Measurements from ENCODE around the gene UBL4B.
A peak's percentile ranks its signal among the peaks of the same experiment; 100 is the strongest.

The UBL4B gene

DNA sequence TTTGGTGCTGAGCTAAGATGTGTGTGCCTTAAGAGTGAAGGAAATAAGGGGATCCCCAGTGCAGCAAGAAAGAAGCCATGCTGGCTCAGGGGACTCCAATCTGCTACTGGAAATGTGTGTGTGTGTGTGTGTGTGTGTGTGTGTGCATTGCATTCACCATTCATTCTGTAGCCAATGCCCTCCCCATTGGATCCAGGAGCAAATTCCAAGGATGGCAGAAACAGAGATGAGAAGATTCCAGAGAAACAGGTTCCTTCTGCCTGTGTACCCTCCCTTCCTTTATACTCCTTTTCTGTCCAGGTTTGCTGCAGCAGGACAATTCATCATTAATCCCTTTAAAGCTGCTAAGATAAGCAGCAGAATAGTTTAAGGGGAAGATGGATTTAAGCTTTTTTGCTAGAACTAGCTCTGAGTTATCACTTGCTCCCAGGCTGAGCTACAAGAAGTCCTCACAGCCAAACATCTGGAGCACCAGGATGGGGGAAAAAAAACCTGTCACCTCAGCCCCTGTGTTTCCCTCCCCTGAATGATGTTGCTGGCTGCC is 41.2 kb downstream of the UBL4B start:
- Mint-ChIP-seq H3K36me3 (no peaks in the 10 kb centered on the region), H3K27ac (no peak overlapping the region), H3K9me3 (no peaks in the 10 kb centered on the region), H3K4me3 (no peak overlapping the region), H3K4me1 (no peaks in the 10 kb centered on the region)
- ATAC-seq (no peak), DNase-seq (ENCODE audit: low spot score in 2 of 2) (no peak)

DNA sequence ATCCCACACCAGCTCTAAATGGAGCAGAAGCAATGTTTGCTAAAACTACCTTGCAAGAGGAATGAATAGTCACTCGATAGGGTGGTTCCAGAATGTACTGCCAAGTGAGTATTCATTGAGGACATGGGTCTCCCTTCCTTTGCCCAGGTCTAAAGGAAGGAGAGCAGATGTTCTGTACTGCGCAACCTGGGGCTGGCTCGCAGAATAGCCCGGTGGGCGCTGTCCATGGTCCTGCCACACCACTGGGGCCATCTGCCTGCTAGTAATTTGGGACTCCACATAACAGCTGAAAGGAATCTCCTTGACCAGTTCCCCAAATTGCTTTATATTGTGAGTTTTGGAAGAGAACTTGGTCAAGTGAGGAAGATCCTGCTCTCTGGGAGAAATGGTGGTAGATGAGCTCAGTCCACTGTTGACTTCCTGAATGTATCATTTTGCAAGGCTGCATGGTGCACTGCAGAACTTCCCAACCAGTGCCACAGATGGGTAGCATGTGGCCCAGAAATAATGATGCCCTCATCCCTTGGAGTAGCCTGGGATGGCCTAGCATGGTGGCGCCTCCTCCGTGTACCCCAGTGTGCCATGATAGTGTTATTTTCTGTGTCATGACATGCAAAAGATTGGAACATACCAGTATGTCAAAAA is 43.8 kb downstream of the UBL4B start:
- Mint-ChIP-seq H3K9me3 (no peaks in the 10 kb centered on the region), H3K4me1 (no peaks in the 10 kb centered on the region), H3K27ac (no peak overlapping the region), H3K4me3 (no peak overlapping the region), H3K36me3 (no peaks in the 10 kb centered on the region)
- ATAC-seq: peak; percentile 47
- peak; percentile 35 to 56 for DNase-seq (ENCODE audit: low spot score in 2 of 2)

DNA sequence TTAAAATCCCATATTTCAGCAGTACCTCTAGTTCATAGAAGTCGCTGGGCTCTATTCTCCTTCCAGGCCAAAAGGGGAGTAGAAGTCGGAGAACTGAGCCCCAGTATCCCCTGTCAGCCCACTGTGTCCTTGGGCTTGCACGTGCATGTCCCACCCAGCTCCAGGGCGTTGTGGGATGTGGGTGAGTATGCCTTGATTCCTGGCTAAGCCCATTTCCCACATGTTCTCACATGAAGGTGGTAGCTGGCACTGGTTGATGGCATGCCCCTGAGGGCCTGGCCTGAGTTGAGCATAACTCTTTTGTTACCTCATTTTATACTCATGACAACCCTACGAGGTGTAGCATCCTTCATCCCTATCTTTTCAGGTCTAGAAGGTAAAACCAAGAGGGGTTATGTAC is 46.0 kb downstream of the UBL4B start:
- no peak for ATAC-seq
- DNase-seq (ENCODE audit: low spot score in 2 of 2): no peak
- Mint-ChIP-seq H3K27ac (no peak overlapping the region), H3K36me3 (no peaks in the 10 kb centered on the region), H3K4me3 (no peak overlapping the region), H3K9me3 (no peaks in the 10 kb centered on the region), H3K4me1 (no peaks in the 10 kb centered on the region)

DNA sequence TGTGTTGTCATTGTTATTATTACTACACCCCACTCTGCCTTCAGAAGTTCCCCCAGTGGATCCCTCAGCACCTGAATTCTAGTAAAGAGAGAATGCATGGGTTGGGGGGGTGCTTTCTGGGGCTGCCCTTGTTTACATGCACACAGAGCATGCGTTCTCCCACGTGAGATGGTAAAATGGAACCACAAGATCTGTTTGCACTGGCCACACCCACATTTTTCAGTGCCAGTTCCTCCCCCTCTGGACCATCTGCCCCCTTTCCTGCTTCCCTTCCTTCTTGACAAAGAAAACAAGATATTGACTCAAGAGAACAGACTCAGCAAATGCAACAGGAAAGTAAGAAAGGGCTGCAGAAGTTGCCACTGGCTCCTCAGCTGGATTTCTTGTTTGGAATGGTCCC is 46.9 kb downstream of the UBL4B start:
- no peaks in the 10 kb centered on the region for H3K36me3 Mint-ChIP-seq
- DNase-seq (ENCODE audit: low spot score in 2 of 2): no peak
- no peak overlapping the region for H3K4me3 Mint-ChIP-seq
- peaks cover 7% of the 10 kb centered on the region for H3K4me1 Mint-ChIP-seq
- no peak overlapping the region for H3K27ac Mint-ChIP-seq
- ATAC-seq: no peak
- no peaks in the 10 kb centered on the region for H3K9me3 Mint-ChIP-seq

DNA sequence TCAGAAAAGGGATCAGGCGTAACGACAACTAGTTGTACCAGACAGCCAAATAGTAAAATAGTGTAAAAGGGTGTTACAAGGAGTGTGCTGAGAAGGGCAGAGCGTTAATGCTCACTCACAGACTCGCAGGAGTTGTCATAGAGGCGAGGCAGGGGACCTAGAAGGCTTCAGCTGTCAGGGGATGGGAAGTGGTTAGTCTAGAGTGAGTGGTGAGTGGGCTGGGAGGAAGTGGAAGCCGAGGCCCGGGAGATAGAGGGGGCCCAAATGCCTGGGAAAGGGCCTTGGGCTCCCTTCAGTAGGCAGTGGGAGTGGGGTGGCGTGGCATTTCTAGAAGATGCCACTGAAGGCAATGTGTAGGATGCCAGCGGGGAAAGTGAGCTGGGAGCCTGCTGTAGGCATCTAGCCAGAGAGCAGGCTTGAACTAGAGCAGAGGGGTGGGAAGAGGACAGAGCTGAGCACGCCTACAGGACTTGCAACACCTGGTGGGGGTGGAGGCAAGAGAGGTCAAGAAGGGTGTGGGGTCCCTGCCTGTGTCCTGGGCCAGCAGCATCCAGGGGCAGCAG is 48.4 kb downstream of the UBL4B start:
- ATAC-seq (no peak), DNase-seq (ENCODE audit: low spot score in 2 of 2) (no peak)
- H3K9me3 Mint-ChIP-seq: no peaks in the 10 kb centered on the region
- H3K4me1 Mint-ChIP-seq: peaks cover 7% of the 10 kb centered on the region
- H3K27ac Mint-ChIP-seq: no peak overlapping the region
- H3K36me3 Mint-ChIP-seq: no peaks in the 10 kb centered on the region
- H3K4me3 Mint-ChIP-seq: no peak overlapping the region

DNA sequence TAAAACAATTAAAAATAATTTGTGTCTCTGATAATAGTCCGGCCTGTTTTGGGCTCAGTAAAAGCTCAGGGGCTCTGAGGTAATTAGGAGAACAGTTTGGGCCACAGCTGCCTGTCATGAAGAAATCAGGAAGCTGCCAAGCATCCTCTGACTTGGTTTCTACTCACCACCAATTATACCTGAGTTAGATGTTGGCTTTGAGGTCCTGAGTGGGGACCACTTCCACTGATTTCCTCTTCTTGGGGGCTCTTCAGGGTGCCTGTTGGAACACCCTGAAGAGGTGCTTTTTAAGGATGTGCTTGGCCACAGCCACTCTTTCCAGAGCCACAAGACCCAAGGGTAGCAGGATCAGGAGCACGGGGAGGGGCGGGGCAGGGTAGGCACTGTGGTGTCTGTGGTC is 48.9 kb downstream of the UBL4B start:
- no peak overlapping the region for H3K27ac Mint-ChIP-seq
- H3K4me3 Mint-ChIP-seq: no peak overlapping the region
- peaks cover 7% of the 10 kb centered on the region for H3K4me1 Mint-ChIP-seq
- no peaks in the 10 kb centered on the region for H3K36me3 Mint-ChIP-seq
- H3K9me3 Mint-ChIP-seq: no peaks in the 10 kb centered on the region
- DNase-seq (ENCODE audit: low spot score in 2 of 2) (no peak), ATAC-seq (no peak)

DNA sequence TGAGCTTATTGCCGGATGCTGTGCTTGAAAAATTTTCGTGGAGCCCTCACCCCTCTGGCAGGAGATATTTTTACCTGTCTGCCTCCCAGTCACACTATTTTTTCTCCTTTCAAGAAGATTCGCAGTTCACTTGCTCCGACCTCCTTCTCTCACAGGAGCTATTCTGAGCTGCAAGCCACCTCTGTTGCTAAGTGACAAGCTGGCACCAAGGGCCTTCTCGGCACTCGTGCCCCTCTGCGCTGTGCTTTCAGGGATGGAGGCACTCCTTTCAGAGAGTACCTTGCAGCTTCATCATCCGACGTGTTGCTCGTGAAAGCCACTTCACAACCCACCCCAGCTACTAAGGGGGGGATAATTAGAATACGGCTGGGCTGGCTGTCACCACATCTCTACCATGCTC is 49.6 kb downstream of the UBL4B start:
- H3K27ac Mint-ChIP-seq: no peak overlapping the region
- H3K4me3 Mint-ChIP-seq: no peak overlapping the region
- peaks cover 7% of the 10 kb centered on the region for H3K4me1 Mint-ChIP-seq
- no peaks in the 10 kb centered on the region for H3K9me3 Mint-ChIP-seq
- ATAC-seq (no peak), DNase-seq (ENCODE audit: low spot score in 2 of 2) (no peak)
- H3K36me3 Mint-ChIP-seq: no peaks in the 10 kb centered on the region

Data from stimulated activated effector memory CD8-positive, alpha-beta T cell treated with anti-CD3 and anti-CD28 coated beads, Interleukin-12 subunit alpha, Interleukin-12 subunit beta, amount 100 ng/mL, for 72 hours (primary cell).